MG63 (cell line): ENCODE results near the gene CFAP46. TPM values are rescaled to one million over a fixed set of nuclear protein-coding genes. Genes with fewer than 3 reads are reported as not detected.

Experiments
- DNase-seq: peaks from one replicate; pipeline ENCODE4 v3.0.0-alpha.2; 2020
- H3K27me3 ChIP-seq: fragments of 250-450 bp; sonication (Bioruptor Pico); 2 replicates; pipeline ENCODE4 v1.5.1; 2020; ENCODE audit warnings: mild to moderate bottlenecking, moderate library complexity
- H3K36me3 ChIP-seq: fragments of 250-450 bp; sonication (Bioruptor Pico); 2 replicates; pipeline ENCODE4 v1.5.1; 2020; ENCODE audit warnings: mild to moderate bottlenecking, moderate library complexity
- H3K4me3 ChIP-seq: fragments of 250-450 bp; sonication (Bioruptor Pico); 2 replicates; pipeline ENCODE4 v1.5.1; 2020; ENCODE audit warnings: mild to moderate bottlenecking, moderate library complexity
- H3K9me3 ChIP-seq: fragments of 250-450 bp; sonication (Bioruptor Pico); 2 replicates; pipeline ENCODE4 v1.5.1; 2020; ENCODE audit warnings: mild to moderate bottlenecking, moderate library complexity
- total RNA-seq: library from RNA; depleted of rRNA; stranded (reverse); fragments of >200 nt; shearing (Covaris generic); gene quantifications from 2 replicates; pipeline ENCODE4 v1.2.3, GENCODE V29; 2014; ENCODE audit warnings: low replicate concordance

CFAP46 gene
- total RNA-seq, 1 experiment from 2014 or later, result 0.33 TPM

DNA sequence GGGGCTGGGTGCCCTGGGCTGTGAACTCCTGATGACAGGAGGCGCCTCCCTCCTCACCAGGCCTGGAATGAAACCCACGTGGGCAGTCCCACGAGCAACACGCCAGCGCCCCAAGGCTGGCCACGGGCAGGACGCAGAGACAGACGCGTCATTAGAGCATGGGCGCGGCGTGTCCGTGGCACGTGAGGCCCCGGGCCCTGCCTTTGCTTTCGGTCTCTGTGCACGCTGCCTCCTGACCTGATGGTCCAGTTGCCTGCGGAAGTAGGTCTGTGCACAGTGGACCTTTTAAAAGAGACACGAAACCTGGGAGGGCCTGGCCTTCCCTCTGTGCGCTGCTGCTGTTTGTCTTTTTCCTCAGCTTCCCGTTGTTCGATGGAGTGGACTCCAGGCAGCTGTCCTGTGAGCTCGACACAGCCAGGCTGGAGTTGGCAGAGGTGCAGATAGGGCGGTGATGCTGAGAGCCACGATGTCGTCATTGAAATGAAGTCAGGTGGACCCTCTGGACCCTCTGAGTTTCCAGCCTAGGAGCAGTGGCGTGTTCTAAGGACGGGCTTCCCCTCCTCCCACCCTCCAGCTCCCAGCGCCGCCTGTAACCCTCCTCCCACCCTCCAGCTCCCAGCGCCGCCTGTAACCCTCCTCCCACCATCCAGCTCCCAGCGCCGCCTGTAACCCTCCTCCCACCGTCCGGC, 40.1 kb upstream of the CFAP46 start:
- Histone ChIP-seq H3K27me3 (no peaks in the 10 kb centered on the region), H3K36me3 (no peaks in the 10 kb centered on the region), H3K9me3 (no peaks in the 10 kb centered on the region), H3K4me3 (no peak overlapping the region)
- no peak for DNase-seq

DNA sequence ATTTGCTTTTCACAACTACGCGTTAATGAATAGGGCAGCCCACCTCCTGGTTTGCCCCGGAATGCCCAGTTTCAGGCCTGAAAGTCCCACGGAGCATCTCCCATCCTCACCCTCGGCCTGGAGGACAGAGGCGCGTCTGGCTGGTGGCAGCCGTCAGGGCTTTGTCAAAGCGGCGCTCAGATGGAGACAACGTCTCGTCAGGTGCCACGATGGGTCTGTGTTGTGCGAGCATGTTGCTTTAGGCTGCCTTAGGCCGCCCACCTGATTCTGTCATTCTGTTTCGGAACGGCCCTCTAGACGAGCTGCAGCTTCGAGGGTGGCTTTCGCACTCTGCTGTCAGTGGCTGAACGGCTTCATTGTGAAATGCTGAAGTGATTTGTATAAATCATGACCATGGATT, 39.4 kb upstream of the CFAP46 start:
- Histone ChIP-seq H3K9me3 (no peaks in the 10 kb centered on the region), H3K36me3 (no peaks in the 10 kb centered on the region), H3K4me3 (no peak overlapping the region), H3K27me3 (no peaks in the 10 kb centered on the region)
- DNase-seq, result no peak

DNA sequence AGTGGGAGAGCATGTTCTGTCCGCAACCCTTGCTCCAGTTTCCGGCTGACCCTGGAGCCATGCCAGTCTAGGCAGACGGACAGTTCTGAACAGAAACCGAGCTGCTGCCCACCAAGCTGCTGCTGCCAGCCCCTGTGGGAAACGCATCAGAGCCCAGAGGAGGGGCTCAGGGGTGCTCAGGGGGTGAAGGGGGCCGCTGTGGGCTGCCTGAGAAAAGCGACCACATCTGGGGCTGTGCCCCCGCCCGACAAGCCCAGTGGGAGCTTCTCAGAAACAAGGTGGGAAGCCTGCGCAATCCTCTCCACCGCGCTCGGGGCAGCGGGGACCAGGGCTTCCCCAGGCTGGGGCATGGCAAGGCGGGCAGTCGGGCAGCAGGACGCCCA, 38.8 kb upstream of the CFAP46 start:
- H3K36me3 ChIP-seq, result no peaks in the 10 kb centered on the region
- H3K27me3 ChIP-seq, result no peaks in the 10 kb centered on the region
- H3K9me3 ChIP-seq, result no peaks in the 10 kb centered on the region
- DNase-seq, result no peak
- H3K4me3 ChIP-seq, result no peak overlapping the region

DNA sequence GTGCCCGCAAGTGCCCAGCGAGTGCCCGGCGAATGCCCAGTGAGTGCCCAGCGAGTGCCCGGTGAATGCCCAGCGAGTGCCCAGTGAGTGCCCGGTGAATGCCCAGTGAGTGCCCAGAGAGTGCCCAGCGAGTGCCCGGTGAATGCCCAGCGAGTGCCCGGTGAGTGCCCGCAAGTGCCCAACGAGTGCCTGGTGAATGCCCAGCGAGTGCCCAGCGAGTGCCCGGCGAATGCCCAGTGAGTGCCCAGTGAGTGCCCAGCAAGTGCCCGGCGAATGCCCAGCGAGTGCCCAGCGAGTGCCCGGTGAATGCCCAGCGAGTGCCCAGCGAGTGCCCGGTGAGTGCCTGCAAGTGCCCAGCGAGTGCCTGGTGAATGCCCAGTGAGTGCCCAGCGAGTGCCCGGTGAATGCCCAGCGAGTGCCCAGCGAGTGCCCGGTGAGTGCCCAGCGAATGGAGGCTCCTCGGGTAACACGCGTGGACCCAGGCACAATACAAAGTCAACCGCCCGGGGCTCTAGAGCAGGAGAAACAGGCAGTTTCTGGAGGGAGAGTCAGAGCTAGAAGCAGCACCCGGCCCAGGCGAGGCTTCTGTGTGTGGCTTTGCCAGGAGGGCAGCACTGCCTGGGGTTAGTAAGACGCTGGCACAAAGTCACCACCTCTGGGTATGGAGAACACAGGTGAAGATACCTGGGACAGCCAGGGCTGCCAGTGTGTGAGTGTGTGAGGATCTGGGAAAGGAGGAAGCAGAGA, 38.2 kb upstream of the CFAP46 start:
- Histone ChIP-seq H3K36me3 (no peaks in the 10 kb centered on the region), H3K4me3 (no peak overlapping the region), H3K9me3 (no peaks in the 10 kb centered on the region), H3K27me3 (no peaks in the 10 kb centered on the region)
- no peak for DNase-seq

DNA sequence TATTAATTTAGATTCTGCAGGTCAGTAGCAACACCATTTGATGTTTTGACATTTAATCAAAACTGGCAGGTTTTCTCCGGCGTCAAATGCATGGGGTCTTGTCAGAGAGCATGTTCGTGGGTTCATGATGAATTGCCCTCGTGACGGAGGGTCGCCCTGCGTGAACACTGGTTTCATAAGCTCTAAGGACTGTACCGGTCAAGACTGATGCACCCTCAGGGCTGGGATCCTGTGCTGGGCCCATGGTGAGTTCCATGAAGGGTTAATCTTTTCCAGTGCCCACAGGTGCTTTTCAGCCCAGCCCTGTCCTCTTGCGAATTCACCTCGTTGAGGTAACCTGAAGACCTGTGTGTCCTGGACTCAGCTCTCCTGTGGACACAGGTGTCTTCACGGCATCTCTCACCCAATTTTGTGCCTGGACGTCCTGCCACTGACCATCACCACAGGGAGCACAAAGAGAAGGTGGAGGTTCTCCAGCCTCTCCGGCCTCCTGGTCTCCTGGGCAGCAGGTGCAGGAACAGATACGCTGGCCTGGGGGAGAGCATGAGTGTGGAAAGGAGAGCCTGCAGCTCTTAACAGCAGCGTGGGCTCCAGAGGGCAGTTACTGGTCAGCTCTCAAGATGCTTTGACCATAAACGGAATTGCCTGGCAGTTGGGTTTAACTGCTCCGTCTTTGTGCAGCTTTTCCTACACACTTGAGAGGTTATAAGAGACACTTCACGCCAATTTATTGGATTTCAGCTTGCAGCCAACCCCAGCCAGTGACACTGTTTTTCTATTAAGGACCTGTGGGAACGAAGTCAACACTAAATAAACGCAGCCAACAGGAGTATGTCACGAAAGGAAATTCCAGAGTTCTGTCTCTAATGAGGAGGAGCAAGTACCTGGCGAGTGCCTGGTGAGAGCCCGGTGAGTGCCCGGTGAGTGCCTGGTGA, 37.4 kb upstream of the CFAP46 start:
- Histone ChIP-seq H3K27me3 (no peaks in the 10 kb centered on the region), H3K9me3 (no peaks in the 10 kb centered on the region), H3K36me3 (no peaks in the 10 kb centered on the region), H3K4me3 (no peak overlapping the region)
- no peak for DNase-seq

DNA sequence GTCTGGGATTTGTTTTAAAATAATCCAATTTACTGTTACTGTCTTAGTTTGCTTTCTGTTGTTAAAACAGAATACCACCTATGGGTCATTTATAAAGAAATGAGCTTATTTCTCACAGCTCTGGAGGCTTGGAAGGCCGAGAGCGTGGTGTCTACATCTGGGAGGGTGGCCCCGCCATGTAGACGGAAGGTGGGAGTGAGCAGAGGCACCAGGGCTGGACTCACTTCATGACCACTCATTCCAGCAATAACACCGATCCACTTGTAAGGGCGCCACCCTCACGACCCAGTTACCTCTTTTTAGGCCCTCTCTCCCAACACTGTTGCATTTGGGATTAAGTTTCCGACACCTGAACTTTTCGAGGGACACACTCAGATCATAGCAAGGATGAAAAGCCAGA, 36.2 kb upstream of the CFAP46 start:
- Histone ChIP-seq H3K4me3 (no peak overlapping the region), H3K27me3 (no peaks in the 10 kb centered on the region), H3K9me3 (no peaks in the 10 kb centered on the region), H3K36me3 (no peaks in the 10 kb centered on the region)
- DNase-seq, result no peak

DNA sequence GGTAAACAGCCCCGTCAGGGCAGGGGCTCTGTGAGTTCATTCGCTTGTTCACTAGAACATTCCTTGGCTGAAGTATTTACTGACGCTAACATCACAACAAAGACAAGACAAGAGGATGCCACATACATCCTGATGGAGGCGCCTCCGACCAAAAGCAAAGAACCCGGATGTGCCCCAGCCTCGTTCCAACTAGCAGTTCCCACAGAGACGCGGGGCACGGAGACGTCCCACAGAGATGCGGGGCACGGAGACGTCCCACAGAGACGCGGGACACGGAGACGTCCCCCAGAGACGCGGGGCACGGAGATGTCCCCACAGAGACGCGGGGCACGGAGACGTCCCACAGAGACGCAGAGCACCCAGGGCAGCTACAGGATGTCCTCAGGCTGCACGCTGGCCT, 35.4 kb upstream of the CFAP46 start:
- no peaks in the 10 kb centered on the region for H3K36me3 ChIP-seq
- no peaks in the 10 kb centered on the region for H3K9me3 ChIP-seq
- no peak overlapping the region for H3K4me3 ChIP-seq
- H3K27me3 ChIP-seq, result no peaks in the 10 kb centered on the region
- DNase-seq, result no peak

DNA sequence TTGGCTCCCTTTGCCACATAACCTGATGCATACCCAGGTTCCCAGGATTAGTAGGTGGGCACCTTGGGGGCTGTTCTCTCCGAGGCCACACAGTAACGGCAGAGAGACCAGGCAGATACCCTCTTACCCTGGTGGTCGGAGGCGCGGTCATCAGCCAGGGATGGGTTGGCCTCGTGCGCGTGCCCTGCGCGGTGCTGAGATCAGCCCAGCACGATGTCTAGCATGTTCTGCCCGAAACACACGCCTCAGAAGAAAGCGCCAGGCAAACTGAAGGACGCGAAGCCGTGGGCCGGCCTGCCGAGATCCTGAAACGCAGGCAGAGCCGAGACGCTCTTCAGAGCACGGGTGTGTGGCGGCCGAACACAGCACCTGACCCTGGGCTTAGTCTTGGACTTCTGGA, 34.7 kb upstream of the CFAP46 start:
- H3K9me3 ChIP-seq, result no peaks in the 10 kb centered on the region
- H3K27me3 ChIP-seq, result no peaks in the 10 kb centered on the region
- no peaks in the 10 kb centered on the region for H3K36me3 ChIP-seq
- DNase-seq, result no peak
- no peak overlapping the region for H3K4me3 ChIP-seq

DNA sequence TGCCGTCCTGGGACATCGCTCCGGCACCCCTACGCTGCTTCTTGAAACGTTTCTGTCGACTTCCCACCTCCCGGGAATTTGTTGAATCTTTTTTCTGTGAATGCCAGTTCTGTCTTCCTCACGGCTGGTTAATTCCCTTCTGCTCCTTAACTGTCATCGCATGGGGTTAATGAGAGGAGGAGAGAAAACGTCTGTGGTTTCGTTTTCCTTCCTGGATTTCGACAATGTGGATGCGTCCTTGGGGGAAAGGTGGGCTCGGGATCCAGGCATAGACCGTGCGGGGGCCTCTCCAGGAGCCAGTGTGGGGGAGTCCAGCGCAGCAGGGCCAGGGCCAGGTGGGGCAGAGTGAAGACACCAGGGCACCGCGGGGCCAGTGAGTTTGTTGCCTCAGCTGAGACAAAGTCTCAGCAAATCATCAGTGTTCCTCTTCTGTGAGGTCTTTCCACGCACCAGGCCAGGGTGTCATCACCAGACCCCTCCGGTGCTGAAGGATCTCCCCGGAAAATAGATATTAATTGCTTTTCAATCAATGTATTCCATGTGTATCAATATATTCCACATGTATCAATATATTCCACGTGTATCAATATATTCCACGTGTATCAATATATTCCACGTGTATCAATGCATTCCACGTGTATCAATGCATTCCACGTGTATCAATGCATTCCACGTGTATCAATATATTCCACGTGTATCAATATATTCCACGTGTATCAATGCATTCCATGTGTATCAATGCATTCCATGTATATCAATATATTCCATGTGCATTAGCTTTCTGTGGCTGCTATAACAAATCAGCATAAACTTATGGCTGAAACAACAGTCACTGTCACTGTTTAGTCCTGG, 33.7 kb upstream of the CFAP46 start:
- Histone ChIP-seq H3K27me3 (no peaks in the 10 kb centered on the region), H3K4me3 (no peak overlapping the region), H3K9me3 (no peaks in the 10 kb centered on the region), H3K36me3 (no peaks in the 10 kb centered on the region)
- DNase-seq, result no peak

DNA sequence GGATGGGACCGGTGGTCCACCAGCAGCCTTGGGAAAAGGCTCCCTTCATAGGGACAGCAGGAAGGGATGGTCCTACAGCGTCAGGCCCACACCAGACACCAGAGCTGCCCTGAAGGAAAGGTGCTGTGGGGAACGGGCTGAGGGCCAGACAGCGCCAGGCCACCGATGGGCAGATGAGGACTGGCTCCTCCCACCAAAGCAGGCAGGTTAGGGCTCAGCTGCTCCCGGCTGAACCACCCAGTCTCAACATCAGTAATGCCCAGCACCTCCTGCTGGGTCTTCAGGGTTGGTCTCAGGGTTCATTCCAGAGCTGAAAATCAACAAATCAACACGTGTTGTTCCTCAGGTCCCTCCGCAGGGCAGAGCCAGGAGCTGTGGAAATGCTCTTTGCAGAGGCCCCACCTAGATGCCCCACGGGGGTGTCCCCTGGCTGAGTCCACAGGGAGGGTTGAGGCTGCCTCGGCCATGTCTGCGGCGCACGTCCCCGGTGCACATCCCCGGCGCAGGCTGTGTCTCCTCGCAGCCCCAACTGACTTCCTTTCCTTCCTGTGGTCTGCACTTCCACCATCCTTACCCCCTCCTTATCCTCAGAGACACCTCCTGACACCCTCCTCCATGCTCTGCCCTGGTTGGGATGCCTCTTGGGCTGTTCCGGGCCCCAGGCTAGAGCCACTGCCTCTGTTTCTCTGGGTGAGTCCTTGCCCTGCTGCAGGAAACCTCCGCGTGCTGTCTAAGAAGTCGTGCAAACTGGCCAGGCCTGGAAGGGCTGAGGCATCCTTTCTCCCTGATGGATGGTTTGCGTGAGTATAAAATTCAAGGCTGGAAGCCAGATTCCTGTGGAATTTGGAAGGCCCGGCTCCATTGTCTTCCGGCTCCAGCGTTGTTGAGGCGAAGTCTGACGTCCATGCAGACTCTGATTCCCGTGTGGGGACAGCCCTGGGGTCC, 32.8 kb upstream of the CFAP46 start:
- Histone ChIP-seq H3K4me3 (no peak overlapping the region), H3K9me3 (no peaks in the 10 kb centered on the region), H3K36me3 (no peaks in the 10 kb centered on the region), H3K27me3 (0 out of 2 replicates have a peak, but pooled peaks cover under 1% of the 10 kb centered on the region)
- no peak for DNase-seq

DNA sequence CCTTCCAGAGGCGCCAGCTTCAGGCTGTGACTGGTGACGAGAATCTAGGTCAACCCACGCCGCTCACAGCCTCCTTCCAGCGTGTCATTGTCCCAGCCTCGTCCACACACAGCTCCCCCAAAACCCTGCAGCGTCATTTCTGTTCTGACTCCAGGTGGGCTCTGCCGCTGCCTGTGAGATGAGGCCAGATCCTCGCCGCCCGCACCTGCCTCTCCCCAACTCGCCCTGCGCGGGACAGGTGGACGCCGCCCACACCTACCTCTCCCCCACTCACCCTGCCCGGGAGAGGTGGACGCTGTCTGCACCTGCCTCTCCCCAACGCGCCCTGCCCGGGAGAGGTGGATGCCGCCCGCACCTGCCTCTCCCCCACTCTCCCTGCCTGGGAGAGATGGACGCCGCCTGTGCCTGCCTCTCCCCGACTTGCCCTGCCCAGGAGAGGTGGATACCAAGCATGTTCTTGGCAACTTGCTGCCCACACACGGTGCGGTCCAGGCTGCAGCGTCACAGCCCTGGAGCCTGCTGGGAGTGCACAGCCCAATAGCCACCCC, 32.0 kb upstream of the CFAP46 start:
- H3K27me3 ChIP-seq, result peaks cover 8% of the 10 kb centered on the region; the same call in 1 of the 2 replicates

DNA sequence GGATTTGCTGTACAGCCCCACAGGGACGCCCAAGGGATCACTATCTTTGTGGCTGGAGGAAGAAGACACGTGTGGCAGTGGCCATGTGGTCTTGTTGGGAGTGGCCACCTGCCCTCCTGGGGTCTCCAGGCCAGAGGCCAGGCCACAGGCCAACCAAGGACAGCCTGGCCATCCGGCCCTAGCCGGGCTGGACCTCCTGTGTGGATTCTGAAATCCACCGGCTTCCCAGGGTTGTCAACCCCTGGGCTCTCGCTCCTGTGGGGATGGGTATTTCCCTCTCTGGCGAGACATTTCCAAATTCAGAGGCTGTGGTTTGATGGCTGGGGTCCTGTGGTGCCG, 31.5 kb upstream of the CFAP46 start:
- Histone ChIP-seq H3K36me3 (no peaks in the 10 kb centered on the region), H3K27me3 (peaks cover 11% of the 10 kb centered on the region; the same call in 1 of the 2 replicates), H3K4me3 (no peak overlapping the region), H3K9me3 (no peaks in the 10 kb centered on the region)
- no peak for DNase-seq

More for the DNA sequence above, 32.0 kb upstream of the CFAP46 start:
- H3K4me3 ChIP-seq, result no peak overlapping the region
- no peaks in the 10 kb centered on the region for H3K9me3 ChIP-seq
- no peaks in the 10 kb centered on the region for H3K36me3 ChIP-seq
- no peak for DNase-seq

DNA sequence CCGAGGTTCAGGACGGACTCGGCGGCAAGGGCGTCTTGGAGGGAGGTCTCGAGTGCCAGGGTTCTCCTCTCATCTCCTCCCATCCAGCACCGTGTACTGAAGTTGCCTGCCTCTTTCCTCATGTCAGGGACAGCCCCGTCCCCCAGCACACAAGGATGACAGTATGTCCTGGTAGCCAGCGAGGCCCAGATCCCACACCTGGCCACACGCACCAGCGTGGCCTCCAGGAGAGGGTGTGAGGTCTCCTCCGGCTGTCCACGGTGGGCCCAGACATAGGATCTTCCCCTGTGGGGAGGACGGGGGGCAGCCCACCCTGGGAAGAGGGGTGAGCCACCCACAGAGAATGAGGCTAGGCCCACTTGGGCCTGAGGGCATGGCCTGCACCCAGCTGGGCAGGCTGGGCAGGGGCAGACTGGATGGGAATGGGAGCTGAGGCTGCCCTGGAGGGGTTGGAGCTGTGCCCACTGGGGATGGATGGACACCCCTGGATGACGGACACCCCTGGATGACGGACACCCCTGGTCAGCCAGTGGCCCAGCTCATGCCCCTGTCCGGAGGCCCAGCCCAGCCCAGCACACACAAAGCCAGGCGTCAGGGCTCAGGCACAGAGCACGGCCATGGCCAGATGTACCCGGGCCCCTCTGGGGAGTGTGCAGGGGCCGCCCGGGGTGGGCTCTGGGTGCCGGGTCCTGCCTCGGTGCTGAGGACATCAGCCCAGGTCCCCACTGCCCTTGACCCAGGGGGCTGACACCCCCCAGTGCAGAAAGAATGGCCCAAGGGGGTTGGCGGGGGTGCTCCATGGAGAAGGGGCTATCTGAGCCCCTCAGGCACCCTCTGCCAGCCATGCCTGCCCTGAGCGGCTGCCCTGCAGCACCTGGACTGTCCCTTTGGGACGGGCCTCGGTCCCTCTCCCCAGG, 30.9 kb upstream of the CFAP46 start:
- H3K36me3 ChIP-seq, result no peaks in the 10 kb centered on the region
- H3K4me3 ChIP-seq, result no peak overlapping the region
- H3K9me3 ChIP-seq, result no peaks in the 10 kb centered on the region
- DNase-seq, result no peak
- peaks cover 11% of the 10 kb centered on the region; the same call in 1 of the 2 replicates for H3K27me3 ChIP-seq
